GM21723 (cell line): ENCODE data around the gene SUSD3.

ENCODE experiments used
- ATAC-seq: cut with Tn5 transposase; IDR thresholded peaks from one replicate; pipeline ENCODE4 v1.9.1; 2021; ENCODE audit warnings: mild to moderate bottlenecking, moderate library complexity; ENCODE audit not compliant: unreplicated experiment

Gene SUSD3

DNA sequence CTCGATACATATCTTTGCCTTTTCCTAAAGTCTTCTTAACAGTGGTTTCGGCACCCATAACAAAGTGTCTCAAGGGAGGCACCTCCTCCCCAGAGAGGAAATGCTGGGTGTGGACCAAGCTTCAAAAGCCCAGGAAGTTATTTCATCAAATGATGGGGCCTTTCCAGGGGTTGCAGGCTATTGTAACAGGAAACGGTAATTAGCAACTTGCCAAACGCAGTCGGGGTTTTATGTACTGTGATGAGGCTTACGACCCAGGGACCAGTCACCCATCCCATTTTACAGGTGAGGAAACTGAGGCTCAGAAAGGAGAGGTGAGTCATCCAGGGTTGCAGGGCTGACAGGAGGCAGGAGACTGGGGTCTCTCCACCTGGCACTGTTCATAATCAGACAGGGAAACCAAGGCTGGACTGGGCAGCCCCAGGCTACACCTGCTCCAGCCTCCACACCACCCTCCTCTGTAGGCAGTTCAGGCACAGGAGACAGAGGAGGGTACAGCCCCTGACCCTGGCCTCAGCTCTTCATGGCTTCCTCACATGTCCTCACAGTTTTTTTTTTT, 30.0 kb upstream of the SUSD3 start:
- ATAC-seq: no peak

DNA sequence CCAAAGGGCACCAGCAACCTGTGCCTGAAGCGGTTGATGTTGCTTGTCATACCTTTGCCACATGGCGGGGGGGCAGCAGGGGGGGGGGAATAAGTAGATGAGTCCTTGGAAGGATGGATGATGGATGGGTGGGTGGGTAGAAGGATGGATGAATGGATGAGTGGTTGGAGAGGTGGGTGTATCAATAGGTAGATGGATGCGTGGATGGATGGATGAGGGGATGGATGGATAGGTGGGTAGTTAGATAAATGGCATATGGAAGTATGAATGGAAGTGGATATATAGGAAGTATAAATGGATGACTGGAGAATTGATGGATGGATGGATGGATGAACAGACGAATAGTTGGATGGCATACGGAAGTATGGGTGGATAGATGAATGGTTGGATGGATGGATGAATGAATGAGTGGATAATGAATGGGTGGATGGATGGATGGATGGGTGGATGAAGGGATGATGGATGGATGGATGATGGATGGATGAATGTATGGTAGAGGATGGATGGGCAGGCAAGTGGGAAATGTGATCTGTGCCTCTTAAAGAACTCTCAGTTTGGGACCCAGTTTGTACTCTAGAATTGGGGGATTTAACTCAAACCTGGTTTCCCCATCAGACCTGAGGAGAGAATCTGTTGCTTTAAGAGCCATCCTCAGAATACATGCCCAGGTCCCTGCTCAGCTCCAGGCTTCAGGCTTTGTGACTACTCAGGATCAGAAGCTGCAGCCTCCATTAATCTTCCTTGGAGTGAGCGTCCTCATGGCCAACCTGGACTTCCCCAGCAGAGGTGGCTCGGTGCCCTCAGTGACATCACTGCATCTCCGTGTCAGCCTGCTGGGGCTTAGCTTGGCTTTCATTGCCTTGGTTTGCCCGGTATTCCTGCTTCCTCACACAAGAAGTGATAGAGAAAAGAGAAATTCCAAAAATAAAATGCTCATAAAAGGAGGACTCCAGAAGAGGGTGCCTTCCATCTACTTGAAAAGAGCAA, 27.6 kb upstream of the SUSD3 start:
- ATAC-seq: no peak

GRCh38 chr9:93031629-93032430, 26.7 kb upstream of the SUSD3 start:
- ATAC-seq: no peak

DNA sequence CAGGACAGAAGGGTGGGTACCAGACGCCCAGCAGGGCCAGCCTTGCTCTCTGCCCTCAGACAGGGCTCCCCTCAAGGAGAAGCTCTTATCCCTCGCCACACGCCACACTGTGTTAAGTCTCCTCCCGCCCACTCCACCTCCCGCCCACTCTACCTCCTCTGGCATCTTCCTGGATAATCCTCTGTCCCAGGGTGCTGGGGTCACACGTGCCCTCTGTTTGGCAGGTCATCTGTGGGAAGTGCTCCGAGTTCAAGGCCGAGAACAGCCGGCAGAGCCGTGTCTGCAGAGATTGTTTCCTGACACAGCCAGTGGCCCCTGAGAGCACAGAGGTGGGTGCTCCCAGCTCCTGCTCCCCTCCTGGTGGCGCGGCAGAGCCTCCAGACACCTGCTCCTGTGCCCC, 26.0 kb upstream of the SUSD3 start:
- no peak for ATAC-seq

DNA sequence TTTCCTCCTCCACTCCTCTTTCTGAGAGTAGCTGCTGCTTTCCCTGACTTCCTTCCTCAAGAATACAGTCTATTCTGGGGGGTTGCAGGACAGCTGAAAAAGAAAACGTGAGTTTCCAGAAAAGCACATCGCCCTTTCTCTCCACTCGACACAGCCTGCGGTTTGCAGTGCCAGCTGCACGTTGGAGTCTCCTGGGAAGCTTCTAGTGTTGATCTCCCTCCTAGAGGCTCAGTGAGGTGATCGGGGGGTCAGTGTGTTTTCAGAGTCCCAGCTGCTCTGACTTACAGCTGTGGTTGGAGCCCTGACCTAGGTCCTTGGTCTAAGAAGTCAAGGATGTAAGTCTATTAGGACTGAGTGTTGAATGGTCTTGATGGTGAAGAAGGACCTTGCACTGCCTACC, 25.0 kb upstream of the SUSD3 start:
- no peak for ATAC-seq

- ATAC-seq: no peak
These were observed 23.3 kb upstream of the SUSD3 start for GRCh38 chr9:93035106-93035660.

DNA sequence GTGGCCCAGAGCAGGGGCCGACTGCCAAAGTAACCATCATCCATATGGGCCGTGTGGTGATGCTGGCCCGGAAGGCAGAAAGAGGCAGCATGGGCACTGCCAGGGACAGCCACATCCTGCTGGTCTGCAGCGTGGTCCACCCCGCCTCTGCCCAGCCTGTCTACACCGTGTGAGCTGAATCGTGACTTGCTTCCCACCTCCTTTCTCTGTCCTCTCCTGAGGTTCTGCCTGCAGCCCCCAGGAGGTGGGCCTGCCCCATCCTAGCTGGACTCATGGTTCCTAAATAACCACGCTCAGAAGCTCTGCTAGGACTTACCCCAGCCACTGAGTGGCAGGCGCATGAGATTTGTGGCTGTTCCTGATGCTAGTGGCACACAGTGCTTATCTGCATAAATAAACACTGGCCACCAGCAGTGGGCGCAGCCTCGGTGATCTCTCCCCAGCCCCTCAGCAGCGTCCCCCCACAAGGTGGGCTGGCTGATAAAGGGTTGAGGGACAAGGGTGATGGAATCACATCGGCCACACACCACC, 22.6 kb upstream of the SUSD3 start:
- no peak for ATAC-seq

- no peak for ATAC-seq
These were observed 21.5 kb upstream of the SUSD3 start for GRCh38 chr9:93036887-93037475.

DNA sequence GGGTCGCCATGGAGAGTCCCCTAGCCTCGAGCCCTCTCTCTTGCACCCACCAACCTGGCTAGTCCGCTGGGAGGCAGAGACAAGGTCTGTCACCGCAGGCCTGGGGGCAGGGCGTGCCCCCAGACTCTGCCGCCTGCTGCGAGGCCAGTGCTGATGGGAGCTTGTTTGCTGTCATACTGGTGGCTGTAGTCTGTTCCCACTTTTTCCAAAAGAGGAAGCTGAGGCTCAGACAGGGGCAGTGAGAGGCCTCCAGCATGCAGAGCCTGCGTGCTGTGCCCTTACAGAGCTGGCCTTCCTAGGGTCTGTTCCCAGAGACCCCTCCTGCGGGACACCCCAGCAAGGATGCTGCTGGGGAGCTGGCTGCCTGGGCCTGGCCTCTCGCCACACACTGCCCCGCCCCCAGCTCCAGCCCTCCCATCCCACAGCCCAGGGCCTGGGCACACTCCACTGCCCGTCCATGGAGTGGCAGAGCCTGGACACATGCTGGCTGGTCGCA, 21.0 kb upstream of the SUSD3 start:
- no peak for ATAC-seq

DNA sequence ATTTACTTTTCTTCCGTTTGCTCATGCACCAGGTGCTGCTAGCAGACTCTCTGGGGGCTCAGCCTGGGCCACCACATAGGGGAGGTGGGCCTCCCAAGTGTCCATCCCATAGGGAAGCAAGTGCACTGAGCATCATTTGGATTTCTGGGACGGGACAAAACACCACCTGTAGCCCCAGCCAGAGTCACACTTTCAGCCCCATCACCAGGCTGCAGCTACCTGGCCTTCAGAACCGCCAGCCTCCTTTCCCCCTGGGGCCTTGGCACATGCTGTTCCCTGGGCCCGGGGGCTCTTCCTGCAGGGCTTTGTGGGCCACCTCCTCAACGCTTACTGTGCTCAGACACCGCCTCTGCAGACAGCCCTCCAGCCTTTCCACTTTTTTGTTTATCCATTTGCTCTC, 19.6 kb upstream of the SUSD3 start:
- ATAC-seq: no peak

DNA sequence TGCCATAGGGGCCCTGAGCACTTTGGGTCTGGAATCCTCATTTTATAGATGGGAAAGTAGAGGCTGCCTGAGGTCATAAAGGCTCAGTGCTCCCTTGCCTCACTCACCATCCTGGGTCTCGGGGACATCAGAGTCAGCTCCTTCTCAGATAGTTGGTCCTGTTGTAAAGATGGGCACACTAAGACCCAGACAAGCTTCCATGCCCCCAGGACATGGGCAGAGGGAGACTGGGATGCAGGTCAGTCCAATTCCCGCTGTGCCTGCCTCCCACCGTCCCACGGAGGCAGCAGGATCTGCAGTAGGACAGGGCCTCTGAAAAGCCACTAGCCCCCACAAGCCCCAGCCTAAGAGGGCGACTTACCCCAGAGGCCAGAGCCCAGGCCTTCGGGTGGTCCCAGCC, 19.0 kb upstream of the SUSD3 start:
- no peak for ATAC-seq

- ATAC-seq: no peak
These were observed 18.5 kb upstream of the SUSD3 start for GRCh38 chr9:93039976-93040375.

DNA sequence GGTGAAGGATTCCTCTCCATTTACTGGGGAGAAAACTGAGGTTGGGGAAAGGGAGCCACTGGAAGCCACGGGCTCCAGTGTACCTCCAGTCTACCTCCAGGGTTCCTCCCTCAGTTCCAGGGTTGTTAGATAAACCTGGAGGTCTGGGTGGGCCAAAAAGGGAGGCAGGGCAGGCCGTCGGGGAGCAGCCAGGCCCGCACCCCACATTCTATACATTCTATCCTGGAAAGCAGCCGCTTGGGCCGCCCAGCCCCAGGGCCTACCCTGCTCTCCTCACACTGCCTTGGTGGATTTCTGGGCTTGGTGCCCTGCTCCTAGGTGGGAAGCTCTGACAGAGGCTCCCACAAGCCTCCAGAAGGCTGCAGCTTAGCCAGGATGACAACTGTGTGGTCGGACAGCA, 18.1 kb upstream of the SUSD3 start:
- no peak for ATAC-seq

DNA sequence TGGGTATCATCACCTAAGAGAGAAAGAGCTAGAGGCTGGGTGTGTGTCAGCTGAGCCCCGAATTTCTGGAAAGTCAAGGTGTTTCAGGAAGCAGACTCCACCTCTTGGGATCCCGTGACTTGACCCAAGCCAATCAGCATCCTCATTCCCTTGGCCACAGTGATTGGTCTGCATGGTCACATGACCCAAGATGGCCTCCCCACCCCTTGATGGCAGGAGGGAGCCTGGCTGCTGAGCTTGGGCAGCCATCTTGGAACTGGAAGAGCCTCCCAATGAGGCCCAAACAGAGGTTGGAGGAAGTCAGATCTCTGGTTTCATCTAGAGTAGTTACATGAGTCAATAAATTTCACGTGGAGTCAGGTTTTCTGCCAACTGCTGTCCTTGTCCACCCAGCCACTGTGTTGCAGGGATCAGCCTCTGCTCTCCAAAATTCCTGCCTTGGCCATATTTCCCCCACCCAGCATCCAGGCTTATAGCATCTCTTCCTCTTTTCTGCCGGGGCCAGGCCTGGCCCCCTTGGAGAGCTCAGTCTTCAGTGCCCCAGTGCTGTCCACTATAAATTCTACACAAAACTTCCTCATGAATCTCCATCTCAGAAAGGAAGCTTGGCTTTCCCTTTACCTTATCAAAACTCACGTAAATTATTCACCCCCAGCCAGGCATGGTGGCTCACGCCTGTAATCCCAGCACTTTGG, 17.2 kb upstream of the SUSD3 start:
- no peak for ATAC-seq

DNA sequence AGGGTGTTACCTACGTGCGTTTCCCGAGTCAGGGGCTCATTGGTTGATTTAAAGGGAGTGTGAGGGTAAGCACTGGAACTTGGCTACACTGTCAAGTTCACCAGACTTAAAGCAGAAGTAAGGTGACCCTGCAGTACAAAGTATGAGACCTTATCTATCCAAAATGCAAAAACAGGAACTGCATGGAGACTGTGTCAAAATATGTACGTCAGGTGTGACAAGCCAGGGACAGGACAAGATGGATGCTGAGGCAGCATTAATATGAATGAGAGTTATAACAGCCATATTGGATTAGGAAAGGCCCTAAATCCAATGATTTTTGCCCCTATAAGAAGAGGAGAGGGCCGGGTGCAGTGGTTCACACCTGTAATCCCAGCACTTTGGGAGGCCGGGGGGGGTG, 15.4 kb upstream of the SUSD3 start:
- ATAC-seq: no peak

DNA sequence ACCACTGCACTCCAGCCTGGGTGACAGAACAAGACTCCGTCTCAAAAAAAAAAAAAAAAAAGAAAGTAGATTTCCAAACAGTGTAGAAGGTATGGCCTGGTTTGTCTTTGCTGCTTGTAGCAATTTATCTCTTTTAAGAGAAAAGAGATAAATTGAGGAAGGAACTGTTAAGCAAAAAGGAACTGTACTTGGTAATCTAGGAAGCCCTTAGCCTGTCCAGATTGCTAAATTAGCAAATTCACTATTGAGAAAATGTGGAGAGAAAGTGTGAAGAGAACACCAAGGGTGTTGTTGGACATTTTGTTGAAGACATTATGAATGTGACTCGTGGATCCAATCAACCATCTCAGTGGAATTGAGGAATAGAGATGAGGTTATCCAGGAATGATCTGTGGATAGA, 13.0 kb upstream of the SUSD3 start:
- no peak for ATAC-seq

DNA sequence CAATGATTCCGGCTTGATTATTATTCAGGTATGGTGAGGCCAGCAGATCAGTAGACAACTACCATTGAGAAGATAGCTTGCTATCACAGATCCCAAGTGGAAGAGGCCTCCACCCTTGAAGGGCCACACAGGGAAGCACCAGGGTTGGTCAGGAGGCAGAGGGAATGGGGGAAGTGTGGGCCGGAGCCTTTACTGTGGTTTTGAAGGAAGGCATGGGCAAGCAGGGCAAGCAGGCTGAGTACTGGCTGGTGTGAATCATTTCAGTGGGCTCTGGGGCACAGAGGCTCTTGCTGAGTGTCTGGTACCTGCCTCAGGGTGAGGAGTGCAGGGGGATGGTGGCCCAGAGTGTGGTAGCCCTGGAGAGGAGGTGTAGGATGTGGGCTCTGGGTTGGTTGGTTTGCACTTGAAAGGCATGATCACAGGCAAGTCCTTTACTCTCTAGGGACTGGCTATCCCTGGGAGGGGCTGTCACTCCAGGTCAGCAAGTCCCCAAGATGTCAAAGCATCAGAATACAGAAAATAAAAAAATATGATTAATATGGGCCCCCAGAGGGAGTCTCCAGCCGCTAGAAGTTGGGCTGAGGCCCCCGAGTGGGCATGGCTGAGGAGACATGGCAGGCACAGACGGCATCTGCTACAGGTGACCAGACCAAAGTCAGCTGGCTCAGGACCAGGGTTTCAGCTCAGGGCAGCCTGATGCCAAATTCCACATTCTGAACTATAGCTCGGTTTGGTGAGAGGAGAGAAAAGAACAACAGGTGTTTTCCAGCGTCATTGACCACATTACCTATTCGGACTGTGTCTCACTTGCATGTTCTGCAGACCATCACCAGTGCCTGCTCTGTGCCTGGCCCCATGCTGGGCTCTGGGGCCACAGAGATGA, 9.7 kb upstream of the SUSD3 start:
- no peak for ATAC-seq

DNA sequence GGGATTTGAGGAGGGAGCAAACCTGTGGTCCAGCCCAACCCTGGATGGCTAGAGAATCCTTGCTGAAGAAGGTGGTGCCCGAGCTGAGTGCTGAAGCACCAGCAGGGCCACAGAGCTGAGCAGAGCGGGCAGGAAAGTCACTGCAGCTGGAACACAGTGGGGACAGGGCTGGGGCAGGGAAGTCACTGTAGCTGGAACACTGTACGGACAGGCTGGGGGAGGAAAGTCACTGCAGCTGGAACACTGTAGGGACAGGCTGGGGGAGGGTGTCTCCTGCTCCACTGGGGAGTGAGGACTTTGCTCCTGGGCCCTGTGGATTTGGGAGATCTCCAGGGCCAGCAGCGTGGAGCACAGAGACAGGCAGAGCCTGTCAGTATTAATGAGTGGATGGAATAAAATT, 9.0 kb upstream of the SUSD3 start:
- no peak for ATAC-seq

- no peak for ATAC-seq
These were observed 8.3 kb upstream of the SUSD3 start for GRCh38 chr9:93050231-93050630.
